ENCODE measurements around the gene MSI2.

GRCh38 chr17:57532966-57533365 is 276.6 kb downstream of the MSI2 start:
- no peak for TF ChIP-seq CTCF (conservative IDR thresholded peaks at IDR 0.05; ENCODE audit: low read length)
- TF ChIP-seq EZH2phosphoT487 (IDR thresholded peaks at IDR 0.05; ENCODE audit: borderline replicate concordance), result no peak
